RPMI8226 (cell line): ENCODE measurements around the gene YJEFN3.

Source experiments
- DNase-seq: peaks from one replicate; pipeline ENCODE4 v3.0.0-alpha.2; 2015

YJEFN3 gene

GRCh38 chr19:19558055-19558454, 29.3 kb downstream of the YJEFN3 start:
- no peak for DNase-seq

- no peak for DNase-seq
These were observed 29.9 kb downstream of the YJEFN3 start for GRCh38 chr19:19558636-19559035.

GRCh38 chr19:19559931-19560330, 31.2 kb downstream of the YJEFN3 start:
- no peak for DNase-seq

GRCh38 chr19:19561946-19562664, 33.4 kb downstream of the YJEFN3 start:
- no peak for DNase-seq

GRCh38 chr19:19562665-19563347, 34.1 kb downstream of the YJEFN3 start:
- peak; percentile 22 for DNase-seq

- DNase-seq = no peak
These were observed 34.7 kb downstream of the YJEFN3 start for GRCh38 chr19:19563348-19563848.

- no peak for DNase-seq
These were observed 37.6 kb downstream of the YJEFN3 start for GRCh38 chr19:19566306-19566705.

GRCh38 chr19:19567391-19567790, 38.7 kb downstream of the YJEFN3 start:
- no peak for DNase-seq

- DNase-seq = no peak
These were observed 40.4 kb downstream of the YJEFN3 start for GRCh38 chr19:19568802-19569756.

GRCh38 chr19:19570571-19570970, 41.9 kb downstream of the YJEFN3 start:
- no peak for DNase-seq

GRCh38 chr19:19571071-19571786, 42.5 kb downstream of the YJEFN3 start:
- DNase-seq = no peak

GRCh38 chr19:19575411-19575810, 46.7 kb downstream of the YJEFN3 start:
- no peak for DNase-seq

- no peak for DNase-seq
These were observed 49.5 kb downstream of the YJEFN3 start for GRCh38 chr19:19578252-19578651.

- DNase-seq = no peak
These were observed 51.0 kb downstream of the YJEFN3 start for GRCh38 chr19:19579533-19580361.

GRCh38 chr19:19580418-19580817, 51.7 kb downstream of the YJEFN3 start:
- DNase-seq = no peak

- no peak for DNase-seq
These were observed 52.7 kb downstream of the YJEFN3 start for GRCh38 chr19:19581391-19581790.

- no peak for DNase-seq
These were observed 53.8 kb downstream of the YJEFN3 start for GRCh38 chr19:19582471-19582870.

- no peak for DNase-seq
These were observed 55.6 kb downstream of the YJEFN3 start for GRCh38 chr19:19584356-19584755.
